GM12878 (cell line): ENCODE data around the gene AQP3. TPM values are rescaled to one million over a fixed set of nuclear protein-coding genes. Genes with fewer than 3 reads are reported as not detected.

ENCODE experiments used
- ATAC-seq: fragments of 200-7000 bp; cut with Tn5 transposase; 3 replicates; pipeline ENCODE4 v1.9.1; 2020; ENCODE audit warnings: mild to moderate bottlenecking, moderate library complexity
- BruUV-seq: library from RNA; stranded (reverse); fragments of 400-500 nt; replicated peaks from 2 replicates; lab custom pipeline; 2021; lab: Mats Ljungman, UMichigan
- CTCF ChIA-PET: fragments of 300-600 bp; sonication (Branson Sonifier 250); formaldehyde crosslinking; extraction: SDS; loops from one replicate; lab custom pipeline; 2021; ENCODE audit warnings: inconsistent platforms; lab: Yijun Ruan, JAX
- POLR2A ChIA-PET: fragments of 350-600 bp; formaldehyde crosslinking; extraction: SDS; loops from one replicate; lab custom pipeline; 2021; ENCODE audit warnings: inconsistent platforms; lab: Charles Lee
- RAD21 ChIA-PET: fragments of 300-600 bp; sonication (Branson Sonifier 250); formaldehyde crosslinking; loops from one replicate; lab custom pipeline; 2023; ENCODE audit warnings: antibody characterized with exemption; ENCODE audit not compliant: unreplicated experiment; lab: Charles Lee
- SMC1A ChIA-PET: fragments of 300-600 bp; sonication (Branson Sonifier 250); formaldehyde crosslinking; loops from one replicate; lab custom pipeline; 2023; ENCODE audit not compliant: unreplicated experiment, uncharacterized antibody; lab: Charles Lee
- DNase-seq: peaks from one replicate; pipeline ENCODE4 v3.0.0-alpha.2; 2011; ENCODE audit warnings: low read depth, low spot score
- FAIRE-seq: peaks from 3 replicates; lab custom pipeline; 2011; peaks lifted over from hg19 to GRCh38; lab: Jason Lieb, UNC
- H2AFZ ChIP-seq: 2 replicates; pipeline ENCODE4 v1.6.0; 2011; ENCODE audit warnings: low read depth, low read length, control low read depth; ENCODE audit not compliant: control insufficient read depth
- H3K27ac ChIP-seq: 2 replicates; pipeline ENCODE4 v1.5.1; 2011; ENCODE audit warnings: control low read depth; ENCODE audit not compliant: control insufficient read depth, insufficient read depth
- H3K27me3 ChIP-seq, 2 experiments: replicated peaks in 1 of 2; 2 replicates each; pipeline versions ENCODE4 v1.6.0 to v1.6.1; 2011; ENCODE audit warnings: low read length in 1 of 2; ENCODE audit not compliant: control insufficient read depth in 2 of 2, insufficient read depth in 2 of 2
- H3K36me3 ChIP-seq, 2 experiments: 2 replicates each; pipeline ENCODE4 v1.5.1; 2011; ENCODE audit warnings: low read length in 1 of 2; ENCODE audit not compliant: control insufficient read depth in 2 of 2, insufficient read depth in 2 of 2
- H3K4me1 ChIP-seq: 2 replicates; pipeline ENCODE4 v1.6.1; 2011; ENCODE audit warnings: mild to moderate bottlenecking, low read length, moderate library complexity, mixed read lengths; ENCODE audit not compliant: control insufficient read depth, insufficient read depth
- H3K4me2 ChIP-seq: 2 replicates; pipeline ENCODE4 v1.6.0; 2011; ENCODE audit warnings: control low read depth; ENCODE audit not compliant: control insufficient read depth, insufficient read depth
- H3K4me3 ChIP-seq: fragments of 200-600 bp; sonication (generic); 2 replicates; pipeline ENCODE4 v1.5.1; 2016
- H3K79me2 ChIP-seq: 2 replicates; pipeline ENCODE4 v1.6.0; 2011; ENCODE audit warnings: low read length; ENCODE audit not compliant: control insufficient read depth, insufficient read depth
- H3K9ac ChIP-seq: 2 replicates; pipeline ENCODE4 v1.8.0; 2011; ENCODE audit warnings: low read length, control low read depth, mixed read lengths; ENCODE audit not compliant: control insufficient read depth, insufficient read depth
- H3K9me3 ChIP-seq: replicated peaks from 3 replicates; pipeline ENCODE4 v1.5.1; 2011; ENCODE audit warnings: mild to moderate bottlenecking, low read length; ENCODE audit not compliant: control insufficient read depth, insufficient read depth
- H4K20me1 ChIP-seq: 2 replicates; pipeline ENCODE4 v1.6.0; 2011; ENCODE audit not compliant: control insufficient read depth, insufficient read depth
- CEBPB ChIP-seq, 2 experiments: fragments of 150-350 bp in 1 of 2; IDR thresholded peaks; 2 replicates each; pipeline ENCODE4 v1.6.1; 2012 to 2014; ENCODE audit warnings: low read depth in 2 of 2, low read length in 2 of 2, borderline replicate concordance in 1 of 2, inconsistent platforms in 1 of 2
- CHD2 ChIP-seq: IDR thresholded peaks from 2 replicates; pipeline ENCODE4 v1.6.1; 2011; ENCODE audit warnings: low read depth, low read length, improper control_type of control experiment, borderline replicate concordance
- ETV6 ChIP-seq, 2 experiments: fragments of 450-650 bp in 1 of 2; IDR thresholded peaks in 1 of 2; conservative IDR thresholded peaks in 1 of 2; 2 replicates each; pipeline ENCODE4 v1.6.1; 2014; ENCODE audit warnings: antibody characterized with exemption in 1 of 2, borderline replicate concordance in 1 of 2, low read depth in 1 of 2, mild to moderate bottlenecking in 1 of 2, moderate library complexity in 1 of 2
- FOXM1 ChIP-seq: IDR thresholded peaks from 2 replicates; pipeline ENCODE4 v1.6.1; 2012; ENCODE audit warnings: low read depth, mild to moderate bottlenecking, inconsistent platforms, low read length, moderate library complexity
- MEF2A ChIP-seq: IDR thresholded peaks from 2 replicates; pipeline ENCODE4 v1.6.1; 2011; ENCODE audit warnings: low read depth, mild to moderate bottlenecking, low read length, moderate library complexity; ENCODE audit not compliant: insufficient read depth
- POLR2A ChIP-seq: IDR thresholded peaks from 2 replicates; pipeline ENCODE4 v1.6.1; 2011; ENCODE audit warnings: low read depth, mild to moderate bottlenecking, low read length
- SMARCA5 ChIP-seq: fragments of 450-650 bp; IDR thresholded peaks from 2 replicates; pipeline ENCODE4 v1.6.1; 2017; ENCODE audit warnings: mild to moderate bottlenecking
- TCF12 ChIP-seq: IDR thresholded peaks from 2 replicates; pipeline ENCODE4 v1.6.1; 2011; ENCODE audit warnings: low read depth, mild to moderate bottlenecking, low read length
- TCF7 ChIP-seq: IDR thresholded peaks from 2 replicates; pipeline ENCODE4 v1.6.1; 2014; ENCODE audit warnings: antibody characterized with exemption, borderline replicate concordance
- WGBS: methylation state at CpG from one replicate; pipeline ENCODE4 v1.1.6; 2016; ENCODE audit warnings: low lambda C conversion rate; ENCODE audit not compliant: insufficient replicate concordance, insufficient coverage; ENCODE audit errors: missing lambda C conversion rate; 5-methylcytosine and 5-hydroxymethylcytosine counted together
- in situ Hi-C: fragments of 300-500 bp; cut with MboI; formaldehyde crosslinking; loops from 9 replicates; pipeline ENCODE4 v1.14.3; 2018; ENCODE audit warnings: mixed read lengths
- intact Hi-C: fragments of 100-400 bp; cut with micrococcal nuclease; formaldehyde crosslinking; loops from one replicate; pipeline ENCODE4 v1.14.2; 2022; ENCODE audit not compliant: unreplicated experiment
- polyA plus RNA-seq, 11 experiments: library from polyadenylated mRNA; depleted of rRNA in 4 of 11; unstranded in 6 of 11; stranded (reverse) in 5 of 11; fragments of >200 nt; fragmentation: Nextera tagmentation in 4 of 11; fragmentation: Illumina TruSeq in 1 of 11; extraction: Ambion mirVana in 4 of 11; extraction: Trizol in 1 of 11; gene quantifications; 1 replicate in 1 of 11; 2 replicates in 10 of 11; pipeline versions ENCODE4 v1.2.1 to v1.2.3, GENCODE V29; 2011 to 2016; ENCODE audit warnings: inconsistent platforms in 2 of 11, missing spikeins in 2 of 11, low read depth in 1 of 11
- total RNA-seq, 4 experiments: library from RNA; depleted of rRNA in 3 of 4; stranded (reverse); fragments of >200 nt in 3 of 4; fragmentation: Illumina TruSeq in 1 of 4; extraction: Trizol in 1 of 4; gene quantifications; 2 replicates each; pipeline versions ENCODE4 v1.2.1 to v1.2.3, GENCODE V29; 2013 to 2021
- TF ChIP-seq, protein P1 (sequence below): fragments of 450-650 bp; IDR thresholded peaks from 2 replicates; pipeline ENCODE4 v1.6.1; 2018; ENCODE audit warnings: mild to moderate bottlenecking, low read depth, moderate library complexity; ENCODE audit not compliant: partially characterized antibody
- TF ChIP-seq, protein P2 (sequence below): IDR thresholded peaks from 2 replicates; pipeline ENCODE4 v1.6.1; 2012; ENCODE audit warnings: low read length, inconsistent platforms

The AQP3 gene
- total and polyA plus RNA-seq, 10 of the 15 experiments (the other 5 are each of a cell fraction or from before 2014, with no cell fraction given), result 0.60 to 11.8 (median 4.5) TPM

DNA sequence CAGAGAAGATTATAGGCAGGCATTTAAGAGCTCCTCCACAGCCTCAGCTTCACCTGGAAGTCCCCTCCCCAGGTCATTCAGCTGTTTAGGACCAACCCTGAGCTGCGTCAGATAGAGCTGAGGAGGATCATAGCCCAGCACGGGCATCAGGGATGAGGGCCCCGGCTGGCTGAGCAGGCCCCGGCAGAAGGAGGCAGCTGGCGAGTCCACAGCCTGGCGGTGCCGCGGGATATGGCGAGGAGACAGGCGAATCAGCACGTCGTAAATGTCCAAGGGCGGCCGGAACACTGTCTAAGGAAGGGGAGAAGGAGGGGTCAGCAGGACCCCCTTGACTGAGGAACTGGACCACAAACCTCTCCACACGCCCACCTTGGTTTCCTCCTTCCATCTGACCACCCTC lies 15.8 kb upstream of the AQP3 start:
- H3K27ac ChIP-seq, result no peak overlapping the region
- peaks cover 33 to 47% of the 10 kb centered on the region in 2 experiments for H3K36me3 ChIP-seq
- FAIRE-seq (no peak), DNase-seq (no peak), ATAC-seq (no peak)
- no peak overlapping the region for H3K9ac ChIP-seq
- ChIA-PET RAD21 (interaction anchor here (0.8 to 1.2 kb wide), 2 partner anchors 9 to 59 kb away, joined by 3 read pairs; no protein-coding TSS in a partner anchor), POLR2A (interaction anchor here (2.2 kb wide), 1 partner anchor 11 kb away, joined by 12 read pairs; the partner anchor contains the start of gene NOL6), CTCF (interaction anchor here (0.7 to 14.3 kb wide), 7 partner anchors 10 to 765 kb away, joined by 3 to 154 read pairs (median 16); partner anchors contain the start of genes AQP7 and NOL6), SMC1A (no interaction called here)
- peaks cover 3% of the 10 kb centered on the region; the same call in 1 of the 2 replicates for H4K20me1 ChIP-seq
- WGBS, result 84% methylated on average over 13 of the region's 15 CpGs
- in situ Hi-C loops, result no loop called here
- H3K4me3 ChIP-seq, result no peak overlapping the region
- H3K79me2 ChIP-seq, result no peaks in the 10 kb centered on the region
- BruUV-seq, result no TSS peak
- H3K4me2 ChIP-seq, result no peak overlapping the region
- H2AFZ ChIP-seq, result no peak overlapping the region
- H3K9me3 ChIP-seq, result no peaks in the 10 kb centered on the region
- intact Hi-C loops, result no loop called here
- peaks cover 13% of the 10 kb centered on the region for H3K4me1 ChIP-seq
- H3K27me3 ChIP-seq, result no peaks in the 10 kb centered on the region
- TF ChIP-seq SMARCA5 (no peak), POLR2A (no peak), MEF2A (no peak), TCF12 (no peak), TCF7 (no peak), CEBPB (IDR thresholded peaks at IDR 0.05; ENCODE audit: borderline replicate concordance in 1 of 2, low read depth in 2 of 2, low read length in 2 of 2) (no peak), FOXM1 (no peak), ETV6 (conservative IDR thresholded peaks at IDR 0.05 in 1 of 2, IDR thresholded peaks at IDR 0.05 in 1 of 2; ENCODE audit: borderline replicate concordance in 1 of 2, low read depth in 1 of 2) (no peak), CHD2 (no peak)
- TF ChIP-seq, protein P1, sequence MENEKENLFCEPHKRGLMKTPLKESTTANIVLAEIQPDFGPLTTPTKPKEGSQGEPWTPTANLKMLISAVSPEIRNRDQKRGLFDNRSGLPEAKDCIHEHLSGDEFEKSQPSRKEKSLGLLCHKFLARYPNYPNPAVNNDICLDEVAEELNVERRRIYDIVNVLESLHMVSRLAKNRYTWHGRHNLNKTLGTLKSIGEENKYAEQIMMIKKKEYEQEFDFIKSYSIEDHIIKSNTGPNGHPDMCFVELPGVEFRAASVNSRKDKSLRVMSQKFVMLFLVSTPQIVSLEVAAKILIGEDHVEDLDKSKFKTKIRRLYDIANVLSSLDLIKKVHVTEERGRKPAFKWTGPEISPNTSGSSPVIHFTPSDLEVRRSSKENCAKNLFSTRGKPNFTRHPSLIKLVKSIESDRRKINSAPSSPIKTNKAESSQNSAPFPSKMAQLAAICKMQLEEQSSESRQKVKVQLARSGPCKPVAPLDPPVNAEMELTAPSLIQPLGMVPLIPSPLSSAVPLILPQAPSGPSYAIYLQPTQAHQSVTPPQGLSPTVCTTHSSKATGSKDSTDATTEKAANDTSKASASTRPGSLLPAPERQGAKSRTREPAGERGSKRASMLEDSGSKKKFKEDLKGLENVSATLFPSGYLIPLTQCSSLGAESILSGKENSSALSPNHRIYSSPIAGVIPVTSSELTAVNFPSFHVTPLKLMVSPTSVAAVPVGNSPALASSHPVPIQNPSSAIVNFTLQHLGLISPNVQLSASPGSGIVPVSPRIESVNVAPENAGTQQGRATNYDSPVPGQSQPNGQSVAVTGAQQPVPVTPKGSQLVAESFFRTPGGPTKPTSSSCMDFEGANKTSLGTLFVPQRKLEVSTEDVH, result no peak
- TF ChIP-seq, protein P2, sequence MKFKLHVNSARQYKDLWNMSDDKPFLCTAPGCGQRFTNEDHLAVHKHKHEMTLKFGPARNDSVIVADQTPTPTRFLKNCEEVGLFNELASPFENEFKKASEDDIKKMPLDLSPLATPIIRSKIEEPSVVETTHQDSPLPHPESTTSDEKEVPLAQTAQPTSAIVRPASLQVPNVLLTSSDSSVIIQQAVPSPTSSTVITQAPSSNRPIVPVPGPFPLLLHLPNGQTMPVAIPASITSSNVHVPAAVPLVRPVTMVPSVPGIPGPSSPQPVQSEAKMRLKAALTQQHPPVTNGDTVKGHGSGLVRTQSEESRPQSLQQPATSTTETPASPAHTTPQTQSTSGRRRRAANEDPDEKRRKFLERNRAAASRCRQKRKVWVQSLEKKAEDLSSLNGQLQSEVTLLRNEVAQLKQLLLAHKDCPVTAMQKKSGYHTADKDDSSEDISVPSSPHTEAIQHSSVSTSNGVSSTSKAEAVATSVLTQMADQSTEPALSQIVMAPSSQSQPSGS, result no peak
